Osteoblast (primary cell): ENCODE results near the gene CALHM4. TPM values are rescaled to one million over a fixed set of nuclear protein-coding genes. Genes with fewer than 3 reads are reported as not detected.

Experiments used
- DNase-seq: peaks from one replicate; pipeline ENCODE4 v3.0.0; 2011; ENCODE audit warnings: low spot score, mixed read lengths; ENCODE audit not compliant: insufficient read length; ENCODE audit errors: missing footprints
- H2AFZ ChIP-seq: 2 replicates; pipeline ENCODE4 v1.6.0; 2011; ENCODE audit warnings: mild to moderate bottlenecking, low read length
- H3K27ac ChIP-seq: 2 replicates; pipeline ENCODE4 v1.5.1; 2011; ENCODE audit warnings: mild to moderate bottlenecking, low read depth, low read length, moderate library complexity
- H3K27me3 ChIP-seq: 2 replicates; pipeline ENCODE4 v1.6.0; 2012; ENCODE audit warnings: mild to moderate bottlenecking, control low read depth, inconsistent platforms, low read length, moderate library complexity; ENCODE audit not compliant: insufficient read depth
- H3K36me3 ChIP-seq: 2 replicates; pipeline ENCODE4 v1.5.1; 2011; ENCODE audit warnings: mild to moderate bottlenecking, low read length, control low read depth, moderate library complexity; ENCODE audit not compliant: insufficient read depth
- H3K4me1 ChIP-seq: 2 replicates; pipeline ENCODE4 v1.5.1; 2011; ENCODE audit warnings: mild to moderate bottlenecking, low read length, control low read depth, moderate library complexity; ENCODE audit not compliant: insufficient read depth
- H3K4me2 ChIP-seq: 2 replicates; pipeline ENCODE4 v1.6.0; 2011; ENCODE audit warnings: mild to moderate bottlenecking, low read length; ENCODE audit not compliant: insufficient read depth
- H3K4me3 ChIP-seq: fragments of 200-600 bp; sonication (generic); 3 replicates; pipeline ENCODE4 v1.5.1; 2012; ENCODE audit warnings: mild to moderate bottlenecking, low read length, inconsistent platforms; ENCODE audit not compliant: insufficient read depth
- H3K79me2 ChIP-seq: 2 replicates; pipeline ENCODE4 v1.6.0; 2012; ENCODE audit warnings: mild to moderate bottlenecking, low read length, control low read depth, inconsistent platforms; ENCODE audit not compliant: insufficient read depth
- H3K9me3 ChIP-seq: 2 replicates; pipeline ENCODE4 v1.5.1; 2011; ENCODE audit warnings: low read depth, low read length, control low read depth
- H4K20me1 ChIP-seq: 2 replicates; pipeline ENCODE4 v1.6.0; 2012; ENCODE audit warnings: mild to moderate bottlenecking, low read length, control low read depth; ENCODE audit not compliant: insufficient read depth
- total RNA-seq: library from RNA; depleted of rRNA; stranded (reverse); fragments of >200 nt; gene quantifications from 2 replicates; pipeline ENCODE4 v1.2.3, GENCODE V29; 2012
- TF ChIP-seq, protein P1 (sequence below): IDR thresholded peaks from 2 replicates; pipeline ENCODE4 v1.5.1; 2011; ENCODE audit warnings: mild to moderate bottlenecking, low read depth, low read length, moderate library complexity; ENCODE audit errors: extremely low read depth

CALHM4 gene
- total RNA-seq, 1 donor: not detected

DNA sequence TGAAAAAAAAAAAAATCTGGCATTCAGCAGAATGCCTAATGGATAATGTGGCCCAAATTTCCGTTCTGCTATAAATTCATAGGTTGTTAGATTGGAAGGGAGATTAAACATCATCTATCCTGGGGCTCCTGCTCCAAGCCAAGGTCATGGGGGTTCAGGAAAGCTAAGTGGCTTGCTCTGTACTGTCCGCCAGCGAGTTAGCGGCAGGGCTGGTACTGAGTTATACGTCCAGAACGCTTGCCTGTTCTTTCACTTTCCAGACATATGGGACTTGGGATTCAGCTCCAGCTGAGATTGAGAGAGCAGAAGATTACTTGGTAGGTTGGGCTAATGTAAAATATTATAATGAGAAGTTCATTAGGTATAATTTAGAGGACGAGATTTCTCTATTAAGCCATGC, 18.6 kb downstream of the CALHM4 start:
- H3K27me3 ChIP-seq: no peaks in the 10 kb centered on the region
- H3K4me3 ChIP-seq: peak overlapping the region; percentile 81
- peaks cover 15% of the 10 kb centered on the region for H3K4me1 ChIP-seq
- peak; percentile 67 for DNase-seq
- TF ChIP-seq, protein P1, sequence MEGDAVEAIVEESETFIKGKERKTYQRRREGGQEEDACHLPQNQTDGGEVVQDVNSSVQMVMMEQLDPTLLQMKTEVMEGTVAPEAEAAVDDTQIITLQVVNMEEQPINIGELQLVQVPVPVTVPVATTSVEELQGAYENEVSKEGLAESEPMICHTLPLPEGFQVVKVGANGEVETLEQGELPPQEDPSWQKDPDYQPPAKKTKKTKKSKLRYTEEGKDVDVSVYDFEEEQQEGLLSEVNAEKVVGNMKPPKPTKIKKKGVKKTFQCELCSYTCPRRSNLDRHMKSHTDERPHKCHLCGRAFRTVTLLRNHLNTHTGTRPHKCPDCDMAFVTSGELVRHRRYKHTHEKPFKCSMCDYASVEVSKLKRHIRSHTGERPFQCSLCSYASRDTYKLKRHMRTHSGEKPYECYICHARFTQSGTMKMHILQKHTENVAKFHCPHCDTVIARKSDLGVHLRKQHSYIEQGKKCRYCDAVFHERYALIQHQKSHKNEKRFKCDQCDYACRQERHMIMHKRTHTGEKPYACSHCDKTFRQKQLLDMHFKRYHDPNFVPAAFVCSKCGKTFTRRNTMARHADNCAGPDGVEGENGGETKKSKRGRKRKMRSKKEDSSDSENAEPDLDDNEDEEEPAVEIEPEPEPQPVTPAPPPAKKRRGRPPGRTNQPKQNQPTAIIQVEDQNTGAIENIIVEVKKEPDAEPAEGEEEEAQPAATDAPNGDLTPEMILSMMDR: no peak
- H4K20me1 ChIP-seq: peaks cover 3% of the 10 kb centered on the region
- peak overlapping the region; percentile 94 for H2AFZ ChIP-seq
- H3K79me2 ChIP-seq: peaks cover 75% of the 10 kb centered on the region
- H3K27ac ChIP-seq: peak overlapping the region; percentile 86
- peaks cover 16% of the 10 kb centered on the region for H3K36me3 ChIP-seq
- H3K4me2 ChIP-seq: peak overlapping the region; percentile 83
- no peaks in the 10 kb centered on the region for H3K9me3 ChIP-seq

DNA sequence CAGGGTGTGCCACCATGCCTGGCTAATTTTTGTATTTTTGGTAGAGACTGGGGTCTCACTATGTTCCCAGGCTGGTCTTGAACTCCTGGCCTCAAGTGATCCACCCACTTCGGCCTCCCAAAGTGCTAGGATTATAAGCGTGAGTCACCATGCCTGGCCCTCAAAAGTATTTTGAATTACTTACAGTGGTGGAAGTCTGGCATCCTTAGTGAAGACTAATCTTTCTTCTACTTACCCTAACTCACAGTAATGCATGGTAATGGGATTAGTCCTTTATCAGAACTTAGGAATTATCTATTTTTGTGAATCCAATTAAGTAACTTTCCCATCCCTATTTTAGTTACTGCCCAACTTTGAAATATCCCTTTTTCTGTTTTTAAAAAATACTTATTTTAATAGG, 21.7 kb downstream of the CALHM4 start:
- H3K4me3 ChIP-seq: no peak overlapping the region

DNA sequence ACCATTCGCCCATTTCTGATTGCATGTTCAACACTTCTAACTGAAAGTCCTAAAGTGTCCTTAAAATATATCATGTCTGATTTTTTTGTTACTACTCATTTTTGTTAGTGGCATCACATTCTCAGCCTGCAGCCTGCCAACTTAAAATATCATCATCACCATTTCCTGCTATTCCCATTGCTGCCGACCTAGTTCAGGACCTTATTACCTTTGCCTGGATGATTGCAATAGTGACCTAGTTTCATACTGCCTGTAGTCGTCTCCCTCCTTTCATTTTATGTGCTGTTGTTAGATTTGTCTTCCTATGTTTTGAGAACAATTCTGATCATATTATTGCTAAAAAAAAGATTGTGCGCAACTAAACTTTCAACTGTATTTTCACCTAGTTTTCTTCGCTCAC, 23.9 kb downstream of the CALHM4 start:
- TF ChIP-seq, protein P1: no peak
- no peak overlapping the region for H3K4me2 ChIP-seq
- H3K27ac ChIP-seq: no peak overlapping the region
- H2AFZ ChIP-seq: no peak overlapping the region
- H3K9me3 ChIP-seq: no peaks in the 10 kb centered on the region
- H3K36me3 ChIP-seq: peaks cover 29% of the 10 kb centered on the region
- H3K79me2 ChIP-seq: peaks cover 83% of the 10 kb centered on the region
- H3K4me3 ChIP-seq: no peak overlapping the region
- H3K27me3 ChIP-seq: no peaks in the 10 kb centered on the region
- DNase-seq: no peak
- peaks cover 12% of the 10 kb centered on the region for H3K4me1 ChIP-seq
- peaks cover 5% of the 10 kb centered on the region for H4K20me1 ChIP-seq

More for the DNA sequence above, 21.7 kb downstream of the CALHM4 start:
- DNase-seq: no peak
- H3K4me2 ChIP-seq: no peak overlapping the region
- peaks cover 15% of the 10 kb centered on the region for H3K4me1 ChIP-seq
- peaks cover 29% of the 10 kb centered on the region for H3K36me3 ChIP-seq
- TF ChIP-seq, protein P1: no peak
- no peaks in the 10 kb centered on the region for H3K27me3 ChIP-seq
- H2AFZ ChIP-seq: no peak overlapping the region
- peaks cover 5% of the 10 kb centered on the region for H4K20me1 ChIP-seq
- no peaks in the 10 kb centered on the region for H3K9me3 ChIP-seq
- H3K27ac ChIP-seq: no peak overlapping the region
- H3K79me2 ChIP-seq: peaks cover 92% of the 10 kb centered on the region

DNA sequence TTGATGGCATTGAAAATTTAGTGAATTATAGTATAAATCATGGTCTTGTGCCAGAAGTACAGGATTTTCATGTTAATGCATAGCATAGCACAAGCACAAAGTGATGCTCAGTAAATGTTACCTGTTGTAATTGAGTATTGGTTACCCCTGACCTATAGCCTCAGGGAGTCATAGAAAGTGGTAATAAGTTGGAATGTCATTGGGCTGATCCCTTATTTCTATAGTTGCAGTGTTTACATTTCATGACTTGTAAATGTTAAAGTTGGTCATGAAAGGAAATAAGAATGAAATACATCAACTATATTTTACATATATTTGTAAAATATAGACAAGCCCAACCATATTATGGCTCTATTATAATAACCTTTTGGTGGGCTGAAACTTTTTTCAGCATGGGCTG, 24.8 kb downstream of the CALHM4 start:
- no peak overlapping the region for H3K4me2 ChIP-seq
- TF ChIP-seq, protein P1: no peak
- H3K4me3 ChIP-seq: no peak overlapping the region
- peaks cover 5% of the 10 kb centered on the region for H3K4me1 ChIP-seq
- H4K20me1 ChIP-seq: peaks cover 5% of the 10 kb centered on the region
- no peaks in the 10 kb centered on the region for H3K9me3 ChIP-seq
- H3K27ac ChIP-seq: no peak overlapping the region
- no peak for DNase-seq
- H3K36me3 ChIP-seq: peaks cover 35% of the 10 kb centered on the region
- H3K27me3 ChIP-seq: no peaks in the 10 kb centered on the region
- H2AFZ ChIP-seq: no peak overlapping the region
- H3K79me2 ChIP-seq: peaks cover 77% of the 10 kb centered on the region
